ENCODE data around the gene HMCN1. TPM values are rescaled to one million over a fixed set of nuclear protein-coding genes. Genes with fewer than 3 reads are reported as not detected.

HMCN1 gene
- total and polyA plus RNA-seq, 8 donors: 0.12 to 15.1 (median 0.86) TPM

GRCh38 chr1:186050360-186050759 lies 316.2 kb downstream of the HMCN1 start:
- Histone ChIP-seq H3K36me3 (no peaks in the 10 kb centered on the region), H3K27ac (no peak overlapping the region), H3K4me1 (no peaks in the 10 kb centered on the region), H3K9me3 (no peaks in the 10 kb centered on the region), H3K27me3 (no peaks in the 10 kb centered on the region), H3K4me3 (no peak overlapping the region)
- intact Hi-C loops (cut with DNase I; ENCODE audit: low total_unique reads): no loop called here
- no peak for TF ChIP-seq POLR2A (IDR thresholded peaks at IDR 0.05)
- TF ChIP-seq CTCF (IDR thresholded peaks at IDR 0.05): no peak
- TF ChIP-seq EP300 (IDR thresholded peaks at IDR 0.05): no peak
- no peak for TF ChIP-seq POLR2AphosphoS5 (IDR thresholded peaks at IDR 0.05)
- no peak for DNase-seq
- WGBS, 5 donors: 68 to 84% (median 80%) methylated on average over 3 of the region's 3 CpGs

GRCh38 chr1:186054003-186054402 lies 319.8 kb downstream of the HMCN1 start:
- Histone ChIP-seq H3K4me1 (no peaks in the 10 kb centered on the region), H3K36me3 (no peaks in the 10 kb centered on the region), H3K9me3 (no peaks in the 10 kb centered on the region), H3K27me3 (no peaks in the 10 kb centered on the region), H3K4me3 (no peak overlapping the region), H3K27ac (no peak overlapping the region)
- no peak for TF ChIP-seq EP300 (IDR thresholded peaks at IDR 0.05)
- no peak for TF ChIP-seq POLR2AphosphoS5 (IDR thresholded peaks at IDR 0.05)
- TF ChIP-seq CTCF (IDR thresholded peaks at IDR 0.05): no peak
- TF ChIP-seq POLR2A (IDR thresholded peaks at IDR 0.05): no peak
- WGBS, 5 donors: 72 to 83% (median 76%) methylated on average over 2 of the region's 2 CpGs
- intact Hi-C loops (cut with DNase I; ENCODE audit: low total_unique reads): no loop called here
- DNase-seq: no peak

- TF ChIP-seq POLR2AphosphoS5 (IDR thresholded peaks at IDR 0.05) (no peak), POLR2A (IDR thresholded peaks at IDR 0.05) (no peak), CTCF (IDR thresholded peaks at IDR 0.05) (no peak), EP300 (IDR thresholded peaks at IDR 0.05) (no peak)
- no peak overlapping the region for H3K4me3 ChIP-seq
- DNase-seq: no peak
- no peak overlapping the region for H3K27ac ChIP-seq
- intact Hi-C loops (cut with DNase I; ENCODE audit: low total_unique reads): no loop called here
- H3K9me3 ChIP-seq: no peaks in the 10 kb centered on the region
- 72 to 89% (median 82%) methylated on average over 2 of the region's 2 CpGs for WGBS, 5 donors
- H3K27me3 ChIP-seq: no peaks in the 10 kb centered on the region
- H3K36me3 ChIP-seq: no peaks in the 10 kb centered on the region
- H3K4me1 ChIP-seq: no peaks in the 10 kb centered on the region
Measured at GRCh38 chr1:186054932-186055331, 320.7 kb downstream of the HMCN1 start.

- H3K4me3 ChIP-seq: no peak overlapping the region
- 37 to 65% (median 61%) methylated on average over 2 of the region's 2 CpGs for WGBS, 5 donors
- TF ChIP-seq POLR2AphosphoS5 (IDR thresholded peaks at IDR 0.05) (no peak), EP300 (IDR thresholded peaks at IDR 0.05) (no peak), CTCF (IDR thresholded peaks at IDR 0.05) (no peak), POLR2A (IDR thresholded peaks at IDR 0.05) (no peak)
- no peaks in the 10 kb centered on the region for H3K27me3 ChIP-seq
- H3K9me3 ChIP-seq: no peaks in the 10 kb centered on the region
- no peak overlapping the region for H3K27ac ChIP-seq
- no peaks in the 10 kb centered on the region for H3K4me1 ChIP-seq
- H3K36me3 ChIP-seq: no peaks in the 10 kb centered on the region
- intact Hi-C loops (cut with DNase I; ENCODE audit: low total_unique reads): no loop called here
- DNase-seq: no peak
Measured at GRCh38 chr1:186055846-186056245, 321.7 kb downstream of the HMCN1 start.

Data from stomach (tissue), 9 donors.